K562 (cell line): ENCODE results near the gene ZC3H12A.

Source experiments
- CTCF ChIP-seq, 3 experiments: IDR thresholded peaks in 2 of 3; conservative IDR thresholded peaks in 1 of 3; 2 replicates each; pipeline ENCODE4 v1.5.1; 2011 to 2012; ENCODE audit warnings: low read length in 3 of 3, mild to moderate bottlenecking in 3 of 3, control low read depth in 2 of 3, improper control_type of control experiment in 1 of 3, inconsistent platforms in 1 of 3, low read depth in 1 of 3, mixed read lengths in 1 of 3, moderate library complexity in 1 of 3; ENCODE audit not compliant: insufficient read depth in 2 of 3
- FOS ChIP-seq: IDR thresholded peaks from 3 replicates; pipeline ENCODE4 v1.6.1; 2011; ENCODE audit not compliant: insufficient read length; ENCODE audit errors: extremely low read depth
- POLR2AphosphoS5 ChIP-seq: IDR thresholded peaks from 2 replicates; pipeline ENCODE4 v1.6.1; 2011; ENCODE audit warnings: mild to moderate bottlenecking, low read depth, low read length, moderate library complexity; ENCODE audit not compliant: control insufficient read depth, insufficient read depth

GRCh38 chr1:37439349-37439995 is 34.9 kb upstream of the ZC3H12A start:
- no peak for TF ChIP-seq CTCF (IDR thresholded peaks at IDR 0.05 in 2 of 3, conservative IDR thresholded peaks at IDR 0.05 in 1 of 3; ENCODE audit: insufficient read depth in 2 of 3, low read depth in 1 of 3, low read length in 3 of 3)
- TF ChIP-seq POLR2AphosphoS5: no peak
- no peak for TF ChIP-seq FOS
